Nephron progenitor cell (in vitro differentiated cells): Measurements from ENCODE around the gene ISOC1.

Experiments used
- DNase-seq: peaks from one replicate; pipeline ENCODE4 v3.0.0; 2021
- H3K27ac Mint-ChIP-seq: 2 replicates; pipeline ENCODE4 v1.8.0; 2021; ENCODE audit warnings: mild to moderate bottlenecking, moderate library complexity, mixed read lengths
- H3K27me3 Mint-ChIP-seq: 2 replicates; pipeline ENCODE4 v1.8.0; 2021; ENCODE audit warnings: mild to moderate bottlenecking, low read depth, mixed read lengths; ENCODE audit not compliant: poor library complexity
- H3K36me3 Mint-ChIP-seq: 2 replicates; pipeline ENCODE4 v1.8.0; 2021; ENCODE audit warnings: low read depth, mixed read lengths
- H3K4me1 Mint-ChIP-seq: 2 replicates; pipeline ENCODE4 v1.8.0; 2021; ENCODE audit warnings: mixed read lengths
- H3K4me3 Mint-ChIP-seq: 2 replicates; pipeline ENCODE4 v1.8.0; 2021; ENCODE audit warnings: mild to moderate bottlenecking, moderate library complexity, mixed read lengths
- H3K9me3 Mint-ChIP-seq: 2 replicates; pipeline ENCODE4 v1.8.0; 2021; ENCODE audit warnings: mild to moderate bottlenecking, moderate library complexity, mixed read lengths
- CTCF ChIP-seq: fragments of 200-600 bp; sonication (generic); IDR thresholded peaks from 2 replicates; pipeline ENCODE4 v1.5.0; 2021; ENCODE audit warnings: antibody characterized with exemption

The ISOC1 gene

GRCh38 chr5:129069292-129069691, 25.3 kb upstream of the ISOC1 start:
- TF ChIP-seq CTCF: no peak
- H3K27me3 Mint-ChIP-seq: no peaks in the 10 kb centered on the region
- no peaks in the 10 kb centered on the region for H3K9me3 Mint-ChIP-seq
- no peaks in the 10 kb centered on the region for H3K4me1 Mint-ChIP-seq
- H3K4me3 Mint-ChIP-seq: no peak overlapping the region
- no peak for DNase-seq
- no peaks in the 10 kb centered on the region for H3K36me3 Mint-ChIP-seq
- H3K27ac Mint-ChIP-seq: no peak overlapping the region

- DNase-seq: no peak
- Mint-ChIP-seq H3K4me1 (no peaks in the 10 kb centered on the region), H3K27me3 (no peaks in the 10 kb centered on the region), H3K4me3 (no peak overlapping the region), H3K36me3 (no peaks in the 10 kb centered on the region), H3K9me3 (no peaks in the 10 kb centered on the region), H3K27ac (no peak overlapping the region)
- no peak for TF ChIP-seq CTCF
These were observed 21.4 kb upstream of the ISOC1 start for GRCh38 chr5:129073111-129073510.

- Mint-ChIP-seq H3K36me3 (no peaks in the 10 kb centered on the region), H3K27me3 (no peaks in the 10 kb centered on the region), H3K27ac (no peak overlapping the region), H3K9me3 (no peaks in the 10 kb centered on the region), H3K4me3 (no peak overlapping the region), H3K4me1 (no peaks in the 10 kb centered on the region)
- TF ChIP-seq CTCF: no peak
- no peak for DNase-seq
These were observed 19.6 kb upstream of the ISOC1 start for GRCh38 chr5:129074903-129075302.

GRCh38 chr5:129077433-129078075, 17.0 kb upstream of the ISOC1 start:
- H3K9me3 Mint-ChIP-seq: no peaks in the 10 kb centered on the region
- no peaks in the 10 kb centered on the region for H3K4me1 Mint-ChIP-seq
- H3K27ac Mint-ChIP-seq: no peak overlapping the region
- no peak overlapping the region for H3K4me3 Mint-ChIP-seq
- TF ChIP-seq CTCF: no peak
- no peaks in the 10 kb centered on the region for H3K36me3 Mint-ChIP-seq
- no peaks in the 10 kb centered on the region for H3K27me3 Mint-ChIP-seq
- no peak for DNase-seq

- Mint-ChIP-seq H3K27ac (no peak overlapping the region), H3K36me3 (no peaks in the 10 kb centered on the region), H3K4me3 (no peak overlapping the region), H3K4me1 (no peaks in the 10 kb centered on the region), H3K9me3 (no peaks in the 10 kb centered on the region), H3K27me3 (no peaks in the 10 kb centered on the region)
- no peak for DNase-seq
- TF ChIP-seq CTCF: no peak
These were observed 16.3 kb upstream of the ISOC1 start for GRCh38 chr5:129078247-129078646.

GRCh38 chr5:129078660-129079059, 15.9 kb upstream of the ISOC1 start:
- Mint-ChIP-seq H3K4me3 (no peak overlapping the region), H3K27me3 (no peaks in the 10 kb centered on the region), H3K27ac (no peak overlapping the region), H3K4me1 (no peaks in the 10 kb centered on the region), H3K9me3 (no peaks in the 10 kb centered on the region), H3K36me3 (no peaks in the 10 kb centered on the region)
- no peak for TF ChIP-seq CTCF
- DNase-seq: no peak
